Upper lobe of left lung (tissue), 4 donors: ENCODE results near the gene ZNF436.

Source experiments
- CTCF ChIP-seq, 6 experiments: fragments of 450-650 bp in 4 of 6; fragments of 200-600 bp in 2 of 6; sonication (generic) in 2 of 6; IDR thresholded peaks; one replicate each; pipeline ENCODE4 v1.5.1; 2016 to 2019; ENCODE audit warnings: antibody characterized with exemption in 6 of 6
- POLR2A ChIP-seq, 4 donors: fragments of 450-650 bp; IDR thresholded peaks; one replicate each; pipeline ENCODE4 v1.5.1; 2016 to 2017; ENCODE audit warnings: antibody characterized with exemption in 4 of 4, mild to moderate bottlenecking in 2 of 4
- POLR2AphosphoS5 ChIP-seq, 2 donors: sonication (generic); formaldehyde crosslinking; IDR thresholded peaks; one replicate each; pipeline ENCODE4 v1.5.1; 2017; ENCODE audit warnings: antibody characterized with exemption in 2 of 2

GRCh38 chr1:23399229-23399628 is 29.6 kb upstream of the ZNF436 start:
- TF ChIP-seq CTCF (IDR thresholded peaks at IDR 0.05) (no peak), POLR2AphosphoS5 (IDR thresholded peaks at IDR 0.05) (no peak), POLR2A (IDR thresholded peaks at IDR 0.05) (no peak)
